GM12878 (cell line): ENCODE data around the gene SLA2.

Experiments used
- EZH2 ChIP-seq: IDR thresholded peaks from 2 replicates; pipeline ENCODE4 v1.6.1; 2012; ENCODE audit warnings: low read depth, mild to moderate bottlenecking, control low read depth, inconsistent platforms, low read length, borderline replicate concordance; ENCODE audit not compliant: control insufficient read depth
- FOXK2 ChIP-seq: fragments of 450-650 bp; IDR thresholded peaks from 2 replicates; pipeline ENCODE4 v1.6.1; 2017; ENCODE audit warnings: mild to moderate bottlenecking, moderate library complexity
- HDAC2 ChIP-seq: fragments of 200-600 bp; sonication (generic); IDR thresholded peaks from 2 replicates; pipeline ENCODE4 v1.6.1; 2017
- JUND ChIP-seq: IDR thresholded peaks from 2 replicates; pipeline ENCODE4 v1.6.1; 2012; ENCODE audit warnings: low read depth, mild to moderate bottlenecking, low read length, improper control_type of control experiment, moderate library complexity
- SIN3A ChIP-seq: IDR thresholded peaks from 2 replicates; pipeline ENCODE4 v1.6.1; 2012; ENCODE audit warnings: low read depth, low read length, improper control_type of control experiment
- SMC3 ChIP-seq: IDR thresholded peaks from 2 replicates; pipeline ENCODE4 v1.6.1; 2011; ENCODE audit warnings: low read length, improper control_type of control experiment, borderline replicate concordance
- TCF7 ChIP-seq: IDR thresholded peaks from 2 replicates; pipeline ENCODE4 v1.6.1; 2014; ENCODE audit warnings: antibody characterized with exemption, borderline replicate concordance
- YY1 ChIP-seq: IDR thresholded peaks from 2 replicates; pipeline ENCODE4 v1.6.1; 2011; ENCODE audit warnings: low read depth, mild to moderate bottlenecking, low read length
- ZZZ3 ChIP-seq: IDR thresholded peaks from 2 replicates; pipeline ENCODE4 v1.6.1; 2011; ENCODE audit warnings: low read depth; ENCODE audit not compliant: control insufficient read depth, insufficient read length
- TF ChIP-seq, protein P1 (sequence below), 3 experiments: IDR thresholded peaks in 2 of 3; conservative IDR thresholded peaks in 1 of 3; 2 replicates each; pipeline ENCODE4 v1.5.1; 2011; ENCODE audit warnings: low read depth in 3 of 3, low read length in 3 of 3, mild to moderate bottlenecking in 3 of 3, control low read depth in 2 of 3, moderate library complexity in 2 of 3, inconsistent platforms in 1 of 3, mixed read lengths in 1 of 3; ENCODE audit not compliant: control insufficient read depth in 2 of 3, insufficient read depth in 1 of 3; ENCODE audit errors: extremely low read depth in 1 of 3

DNA sequence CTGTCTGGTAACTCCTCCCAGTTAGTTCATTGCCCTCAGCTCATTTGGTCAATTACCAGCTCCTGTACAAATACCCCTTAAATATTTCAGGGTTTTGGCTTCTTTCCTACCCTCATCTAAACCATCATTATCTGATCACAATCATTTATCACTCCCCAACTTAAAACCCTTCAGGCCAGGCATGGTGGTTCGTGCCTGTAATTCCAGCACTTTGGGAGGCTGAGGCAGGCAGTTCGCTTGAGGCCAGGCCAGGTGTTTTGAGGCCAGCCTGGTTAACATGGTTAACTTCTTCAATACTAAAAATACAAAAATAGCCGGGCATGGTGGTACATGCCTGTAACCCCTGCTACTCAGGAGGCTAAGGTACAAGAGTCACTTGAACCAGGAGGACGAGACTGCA lies 63.2 kb downstream of the SLA2 start:
- TF ChIP-seq HDAC2 = no peak
- no peak for TF ChIP-seq ZZZ3
- no peak for TF ChIP-seq YY1
- TF ChIP-seq, protein P1, sequence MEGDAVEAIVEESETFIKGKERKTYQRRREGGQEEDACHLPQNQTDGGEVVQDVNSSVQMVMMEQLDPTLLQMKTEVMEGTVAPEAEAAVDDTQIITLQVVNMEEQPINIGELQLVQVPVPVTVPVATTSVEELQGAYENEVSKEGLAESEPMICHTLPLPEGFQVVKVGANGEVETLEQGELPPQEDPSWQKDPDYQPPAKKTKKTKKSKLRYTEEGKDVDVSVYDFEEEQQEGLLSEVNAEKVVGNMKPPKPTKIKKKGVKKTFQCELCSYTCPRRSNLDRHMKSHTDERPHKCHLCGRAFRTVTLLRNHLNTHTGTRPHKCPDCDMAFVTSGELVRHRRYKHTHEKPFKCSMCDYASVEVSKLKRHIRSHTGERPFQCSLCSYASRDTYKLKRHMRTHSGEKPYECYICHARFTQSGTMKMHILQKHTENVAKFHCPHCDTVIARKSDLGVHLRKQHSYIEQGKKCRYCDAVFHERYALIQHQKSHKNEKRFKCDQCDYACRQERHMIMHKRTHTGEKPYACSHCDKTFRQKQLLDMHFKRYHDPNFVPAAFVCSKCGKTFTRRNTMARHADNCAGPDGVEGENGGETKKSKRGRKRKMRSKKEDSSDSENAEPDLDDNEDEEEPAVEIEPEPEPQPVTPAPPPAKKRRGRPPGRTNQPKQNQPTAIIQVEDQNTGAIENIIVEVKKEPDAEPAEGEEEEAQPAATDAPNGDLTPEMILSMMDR (IDR thresholded peaks at IDR 0.05 in 2 of 3, conservative IDR thresholded peaks at IDR 0.05 in 1 of 3; ENCODE audit: control insufficient read depth in 2 of 3, extremely low read depth in 1 of 3, insufficient read depth in 1 of 3, low read depth in 3 of 3, low read length in 3 of 3) = no peak
- TF ChIP-seq SIN3A = no peak
- no peak for TF ChIP-seq JUND
- TF ChIP-seq TCF7 = no peak
- no peak for TF ChIP-seq FOXK2
- TF ChIP-seq EZH2 = no peak
- no peak for TF ChIP-seq SMC3
